ENCODE data around the gene RUFY1. TPM values are rescaled to one million over a fixed set of nuclear protein-coding genes. Genes with fewer than 3 reads are reported as not detected.

The RUFY1 gene
- total RNA-seq, 4 donors from 2014 or later: 37.7 to 98.5 (median 52.7) TPM

GRCh38 chr5:179617930-179618329 lies 67.6 kb downstream of the RUFY1 start:
- no peak overlapping the region for H3K4me3 ChIP-seq
- peaks cover 18 to 66% (median 43%) of the 10 kb centered on the region in 4 donors for H3K4me1 ChIP-seq
- 79% methylated on average over 7 of the region's 7 CpGs; no CpG with 5 or more reads in 1 of the 2 donors for WGBS, 2 donors (ENCODE audit: low coverage in 1 of 2)
- no peaks in the 10 kb centered on the region for H3K27me3 ChIP-seq
- DNase-seq: no peak
- no peak overlapping the region for H3K27ac ChIP-seq
- H3K9me3 ChIP-seq: no peaks in the 10 kb centered on the region
- TF ChIP-seq POLR2A (IDR thresholded peaks at IDR 0.05) (no peak), POLR2AphosphoS5 (IDR thresholded peaks at IDR 0.05) (no peak), EP300 (IDR thresholded peaks at IDR 0.05; ENCODE audit: low read depth) (no peak)
- TF ChIP-seq, protein P1, sequence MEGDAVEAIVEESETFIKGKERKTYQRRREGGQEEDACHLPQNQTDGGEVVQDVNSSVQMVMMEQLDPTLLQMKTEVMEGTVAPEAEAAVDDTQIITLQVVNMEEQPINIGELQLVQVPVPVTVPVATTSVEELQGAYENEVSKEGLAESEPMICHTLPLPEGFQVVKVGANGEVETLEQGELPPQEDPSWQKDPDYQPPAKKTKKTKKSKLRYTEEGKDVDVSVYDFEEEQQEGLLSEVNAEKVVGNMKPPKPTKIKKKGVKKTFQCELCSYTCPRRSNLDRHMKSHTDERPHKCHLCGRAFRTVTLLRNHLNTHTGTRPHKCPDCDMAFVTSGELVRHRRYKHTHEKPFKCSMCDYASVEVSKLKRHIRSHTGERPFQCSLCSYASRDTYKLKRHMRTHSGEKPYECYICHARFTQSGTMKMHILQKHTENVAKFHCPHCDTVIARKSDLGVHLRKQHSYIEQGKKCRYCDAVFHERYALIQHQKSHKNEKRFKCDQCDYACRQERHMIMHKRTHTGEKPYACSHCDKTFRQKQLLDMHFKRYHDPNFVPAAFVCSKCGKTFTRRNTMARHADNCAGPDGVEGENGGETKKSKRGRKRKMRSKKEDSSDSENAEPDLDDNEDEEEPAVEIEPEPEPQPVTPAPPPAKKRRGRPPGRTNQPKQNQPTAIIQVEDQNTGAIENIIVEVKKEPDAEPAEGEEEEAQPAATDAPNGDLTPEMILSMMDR (IDR thresholded peaks at IDR 0.05): no peak
- H3K36me3 ChIP-seq: peaks cover 0 to 80% (median 37%) of the 10 kb centered on the region in 4 donors
- in situ Hi-C loops (cut with MboI; ENCODE audit: low pct_ligation_motif_present in 1 of 4, low pct_unique_long_range_greater_than_20kb in 1 of 4, low sequenced_read_pairs in 3 of 4): no loop called here
- intact Hi-C loops (cut with DNase I; ENCODE audit: low total_unique reads): no loop called here

DNA sequence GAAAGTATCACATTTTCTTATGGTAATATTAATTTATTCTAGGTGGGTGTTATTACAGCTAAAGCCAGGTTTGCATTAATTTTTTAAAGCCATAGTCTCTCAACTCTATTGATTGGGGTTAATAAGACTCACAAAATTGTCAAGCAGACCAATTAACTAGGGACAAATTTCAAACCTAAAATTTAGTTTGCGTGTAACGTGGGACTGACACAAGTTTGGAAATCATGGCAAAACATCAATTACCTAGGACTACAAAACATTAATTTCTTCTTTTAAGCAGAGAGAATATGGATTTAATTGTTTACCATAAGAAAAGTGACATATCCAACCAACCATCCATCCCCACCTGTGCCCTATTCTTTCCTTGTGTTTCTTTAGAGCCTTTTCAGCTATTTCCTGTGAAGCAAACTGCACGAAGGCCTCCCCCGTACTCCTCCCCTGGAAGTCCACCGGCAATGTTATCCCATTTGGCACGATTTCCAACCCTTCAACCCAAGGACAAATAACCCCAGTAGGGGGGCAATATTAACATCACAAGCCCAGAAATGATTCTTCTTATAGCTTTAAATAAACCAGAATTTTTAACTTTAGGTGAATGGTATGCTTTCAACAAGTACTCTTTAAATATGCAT lies 68.7 kb downstream of the RUFY1 start:
- intact Hi-C loops (cut with DNase I; ENCODE audit: low total_unique reads) (no loop called here), in situ Hi-C loops (cut with MboI; ENCODE audit: low pct_ligation_motif_present in 1 of 4, low pct_unique_long_range_greater_than_20kb in 1 of 4, low sequenced_read_pairs in 3 of 4) (no loop called here)
- Histone ChIP-seq H3K4me3 (peak overlapping the region in 2 of 4 donors; percentile 76 to 90), H3K36me3 (peaks cover 0 to 69% (median 32%) of the 10 kb centered on the region in 4 donors), H3K27me3 (no peaks in the 10 kb centered on the region), H3K4me1 (peaks cover 18 to 66% (median 43%) of the 10 kb centered on the region in 4 donors), H3K27ac (peak overlapping the region in 2 of 4 donors; percentile 2 to 31), H3K9me3 (no peaks in the 10 kb centered on the region)
- DNase-seq: no peak
- TF ChIP-seq POLR2A (IDR thresholded peaks at IDR 0.05): no peak
- TF ChIP-seq, protein P1 (IDR thresholded peaks at IDR 0.05): no peak
- TF ChIP-seq POLR2AphosphoS5 (IDR thresholded peaks at IDR 0.05): no peak
- TF ChIP-seq EP300 (IDR thresholded peaks at IDR 0.05; ENCODE audit: low read depth): no peak
- WGBS, 2 donors (ENCODE audit: low coverage in 1 of 2): 22 to 31% methylated on average over 6 of the region's 6 CpGs

GRCh38 chr5:179619776-179620175 lies 69.4 kb downstream of the RUFY1 start:
- TF ChIP-seq EP300 (IDR thresholded peaks at IDR 0.05; ENCODE audit: low read depth) (no peak), POLR2A (IDR thresholded peaks at IDR 0.05) (no peak), POLR2AphosphoS5 (IDR thresholded peaks at IDR 0.05) (no peak)
- TF ChIP-seq, protein P1 (IDR thresholded peaks at IDR 0.05): no peak
- intact Hi-C loops (cut with DNase I; ENCODE audit: low total_unique reads): no loop called here

DNA sequence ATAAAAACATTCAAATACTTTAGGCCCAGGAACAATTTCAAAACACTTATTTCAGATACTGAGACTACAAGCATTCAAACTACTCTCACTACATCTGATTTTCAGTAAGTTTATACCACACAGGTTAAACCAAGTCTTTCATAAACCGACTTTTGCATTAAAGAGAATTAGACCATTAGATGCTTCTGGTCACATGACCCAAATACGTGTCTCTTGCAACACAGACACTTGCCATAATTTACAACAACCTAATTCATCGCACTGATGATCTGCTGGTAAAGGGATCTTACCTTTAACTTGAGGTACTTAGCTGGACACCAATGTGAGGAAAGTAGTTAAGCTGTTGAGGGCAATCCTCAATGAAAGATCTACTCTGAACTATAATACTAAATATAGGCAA lies 69.9 kb downstream of the RUFY1 start:
- TF ChIP-seq, protein P1 (IDR thresholded peaks at IDR 0.05): no peak
- TF ChIP-seq POLR2AphosphoS5 (IDR thresholded peaks at IDR 0.05): peak in 1 of 3 donors; percentile 17
- in situ Hi-C loops (cut with MboI; ENCODE audit: low pct_ligation_motif_present in 1 of 4, low pct_unique_long_range_greater_than_20kb in 1 of 4, low sequenced_read_pairs in 3 of 4) (no loop called here), intact Hi-C loops (cut with DNase I; ENCODE audit: low total_unique reads) (no loop called here)
- Histone ChIP-seq H3K27ac (peak overlapping the region; percentile 42 to 100 (median 98)), H3K27me3 (no peaks in the 10 kb centered on the region), H3K36me3 (peaks cover 0 to 57% (median 26%) of the 10 kb centered on the region in 4 donors), H3K9me3 (no peaks in the 10 kb centered on the region), H3K4me3 (peak overlapping the region in 2 of 4 donors; percentile 76 to 90), H3K4me1 (peaks cover 24 to 69% (median 51%) of the 10 kb centered on the region in 4 donors)
- no peak for DNase-seq
- WGBS, 2 donors (ENCODE audit: low coverage in 1 of 2): 0 to 4% methylated on average over 3 of the region's 3 CpGs

More at GRCh38 chr5:179619776-179620175, 69.4 kb downstream of the RUFY1 start:
- no peak for DNase-seq
- Histone ChIP-seq H3K9me3 (no peaks in the 10 kb centered on the region), H3K4me3 (peak overlapping the region in 2 of 4 donors; percentile 76 to 90), H3K27ac (peak overlapping the region in 2 of 4 donors; percentile 98 to 99), H3K27me3 (no peaks in the 10 kb centered on the region), H3K4me1 (peaks cover 23 to 72% (median 49%) of the 10 kb centered on the region in 4 donors), H3K36me3 (peaks cover 0 to 62% (median 28%) of the 10 kb centered on the region in 4 donors)
- in situ Hi-C loops (cut with MboI; ENCODE audit: low pct_ligation_motif_present in 1 of 4, low pct_unique_long_range_greater_than_20kb in 1 of 4, low sequenced_read_pairs in 3 of 4): no loop called here
- WGBS, 2 donors (ENCODE audit: low coverage in 1 of 2): 6 to 7% methylated on average over 4 of the region's 4 CpGs

All from transverse colon (tissue), 4 donors.